Gastroesophageal sphincter (tissue), 4 donors: ENCODE measurements around the gene CRTAP. TPM values are rescaled to one million over a fixed set of nuclear protein-coding genes. Genes with fewer than 3 reads are reported as not detected.

Experiments used
- ATAC-seq: fragments of 150-250 bp; one replicate; pipeline ENCODE4 v1.9.1; 2016; ENCODE audit warnings: mild to moderate bottlenecking, moderate library complexity
- H3K27ac ChIP-seq, 4 donors: fragments of 200-600 bp; sonication (generic) in 3 of 4; 1 replicate in 3 of 4; 2 replicates in 1 of 4; pipeline ENCODE4 v1.5.1; 2016 to 2019
- H3K27me3 ChIP-seq: fragments of 200-600 bp; sonication (generic); one replicate; pipeline ENCODE4 v1.5.1; 2019
- H3K36me3 ChIP-seq, 2 donors: fragments of 200-600 bp; sonication (generic); one replicate each; pipeline ENCODE4 v1.5.1; 2019; ENCODE audit warnings: control low read depth in 1 of 2
- H3K4me1 ChIP-seq, 3 donors: fragments of 200-600 bp; sonication (generic); 1 replicate in 2 of 3; 2 replicates in 1 of 3; pipeline ENCODE4 v1.5.1; 2016 to 2019; ENCODE audit warnings: control low read depth in 2 of 3
- H3K4me3 ChIP-seq, 2 donors: fragments of 200-600 bp; sonication (generic); one replicate each; pipeline ENCODE4 v1.5.1; 2019; ENCODE audit warnings: mild to moderate bottlenecking in 1 of 2, moderate library complexity in 1 of 2
- H3K9me3 ChIP-seq, 3 donors: fragments of 200-600 bp; sonication (generic); one replicate each; pipeline ENCODE4 v1.5.1; 2017 to 2019; ENCODE audit warnings: control low read depth in 2 of 3
- CTCF ChIP-seq, 4 experiments: fragments of 200-600 bp in 2 of 4; fragments of 450-650 bp in 2 of 4; sonication (generic) in 1 of 4; IDR thresholded peaks; one replicate each; pipeline ENCODE4 v1.5.1; 2017 to 2019; ENCODE audit warnings: antibody characterized with exemption in 4 of 4, mild to moderate bottlenecking in 2 of 4, moderate library complexity in 2 of 4
- EP300 ChIP-seq: sonication (generic); formaldehyde crosslinking; IDR thresholded peaks from one replicate; pipeline ENCODE4 v1.6.1; 2017; ENCODE audit warnings: antibody characterized with exemption, mild to moderate bottlenecking
- POLR2A ChIP-seq, 2 donors: fragments of 450-650 bp; IDR thresholded peaks; one replicate each; pipeline ENCODE4 v1.6.1; 2017; ENCODE audit warnings: antibody characterized with exemption in 2 of 2, mild to moderate bottlenecking in 2 of 2, moderate library complexity in 1 of 2
- POLR2AphosphoS5 ChIP-seq: sonication (generic); formaldehyde crosslinking; IDR thresholded peaks from one replicate; pipeline ENCODE4 v1.6.1; 2017; ENCODE audit warnings: antibody characterized with exemption
- WGBS, 2 donors: methylation state at CpG; one replicate each; pipeline ENCODE4 v1.1.5; 2018; ENCODE audit warnings: low coverage in 1 of 2; 5-methylcytosine and 5-hydroxymethylcytosine counted together
- total RNA-seq, 4 donors: library from RNA; depleted of rRNA; stranded (reverse); fragments of >200 nt; gene quantifications; one replicate each; pipeline ENCODE4 v1.1.0, GENCODE V29; 2016

The CRTAP gene
- total RNA-seq, 4 donors from 2014 or later = 189 to 358 (median 292) TPM

DNA sequence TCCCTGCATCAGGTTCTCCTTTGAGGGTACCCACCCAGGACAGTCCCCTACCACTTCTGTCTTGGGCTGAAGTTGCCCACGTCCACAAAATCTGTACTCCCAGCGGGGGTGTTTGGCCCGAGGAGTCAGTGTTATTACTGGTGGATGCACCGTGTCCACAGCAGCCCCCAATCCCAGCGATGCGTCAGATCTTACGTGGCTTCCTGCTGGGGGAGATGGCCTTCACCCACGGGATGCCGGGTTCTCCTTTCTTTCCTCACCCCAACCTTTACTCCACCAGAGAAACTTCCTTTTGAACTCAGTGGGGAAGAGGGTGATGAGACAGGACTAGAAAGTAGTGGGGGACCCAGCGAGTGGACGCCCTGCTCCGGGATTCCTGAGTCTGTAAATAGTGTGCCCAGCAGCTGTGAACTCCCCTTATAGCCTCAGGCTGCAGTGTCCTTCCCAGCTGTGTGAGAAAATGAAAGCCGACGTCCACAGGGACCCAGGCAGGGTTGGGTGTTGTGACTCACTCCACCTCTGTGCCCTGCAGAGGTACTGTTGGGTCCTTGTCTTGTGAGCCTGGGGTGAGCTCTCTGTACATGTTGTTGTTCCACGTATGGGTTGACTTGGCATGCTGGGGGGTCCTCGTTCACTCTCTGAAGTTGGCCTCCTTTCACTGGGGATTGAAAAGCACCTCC is 31.5 kb downstream of the CRTAP start:
- no peak for ATAC-seq
- H3K4me3 ChIP-seq = no peak overlapping the region
- H3K4me1 ChIP-seq = peaks cover 0 to 14% (median 0%) of the 10 kb centered on the region in 3 donors
- TF ChIP-seq POLR2AphosphoS5 = no peak
- H3K27ac ChIP-seq = no peak overlapping the region
- H3K27me3 ChIP-seq = no peaks in the 10 kb centered on the region
- H3K36me3 ChIP-seq = peaks cover 0 to 60% of the 10 kb centered on the region in 2 donors
- no peaks in the 10 kb centered on the region for H3K9me3 ChIP-seq
- WGBS, 2 donors = 60 to 100% methylated on average over 1 of the region's 16 CpGs

GRCh38 chr3:33145901-33146580 is 32.2 kb downstream of the CRTAP start:
- H3K4me1 ChIP-seq = peaks cover 0 to 14% (median 0%) of the 10 kb centered on the region in 3 donors
- no peak for ATAC-seq
- no peaks in the 10 kb centered on the region for H3K9me3 ChIP-seq
- H3K27me3 ChIP-seq = no peaks in the 10 kb centered on the region
- H3K27ac ChIP-seq = peak overlapping the region in 1 of 4 donors; percentile 21
- WGBS, 2 donors = 82 to 92% methylated on average over 3 to 6 of the region's 9 CpGs
- no peak for TF ChIP-seq EP300
- no peak for TF ChIP-seq POLR2AphosphoS5
- TF ChIP-seq CTCF (IDR thresholded peaks at IDR 0.05) = no peak
- TF ChIP-seq POLR2A (IDR thresholded peaks at IDR 0.05) = no peak
- no peak overlapping the region for H3K4me3 ChIP-seq
- peaks cover 0 to 53% of the 10 kb centered on the region in 2 donors for H3K36me3 ChIP-seq

- 55 to 60% methylated on average over 8 of the region's 8 CpGs for WGBS, 2 donors
- Histone ChIP-seq H3K9me3 (no peaks in the 10 kb centered on the region), H3K27ac (peak overlapping the region in 1 of 4 donors; percentile 21), H3K4me1 (peaks cover 0 to 14% (median 0%) of the 10 kb centered on the region in 3 donors), H3K4me3 (no peak overlapping the region), H3K27me3 (no peaks in the 10 kb centered on the region), H3K36me3 (peaks cover 0 to 44% of the 10 kb centered on the region in 2 donors)
- no peak for ATAC-seq
- TF ChIP-seq CTCF (IDR thresholded peaks at IDR 0.05) (peak in 2 of 4 experiments; percentile 3 to 4), POLR2A (IDR thresholded peaks at IDR 0.05) (no peak)
Observed at GRCh38 chr3:33146791-33147445, 33.1 kb downstream of the CRTAP start.

GRCh38 chr3:33149342-33149741 is 35.5 kb downstream of the CRTAP start:
- Histone ChIP-seq H3K4me3 (no peak overlapping the region), H3K27me3 (no peaks in the 10 kb centered on the region), H3K4me1 (peaks cover 0 to 14% (median 0%) of the 10 kb centered on the region in 3 donors), H3K9me3 (no peaks in the 10 kb centered on the region), H3K36me3 (peaks cover 0 to 20% of the 10 kb centered on the region in 2 donors), H3K27ac (no peak overlapping the region)
- 73% methylated on average over 1 of the region's 6 CpGs; no CpG with 5 or more reads in 1 of the 2 donors for WGBS, 2 donors
- ATAC-seq = peak; percentile 19
- no peak for TF ChIP-seq POLR2AphosphoS5
- no peak for TF ChIP-seq POLR2A (IDR thresholded peaks at IDR 0.05)

GRCh38 chr3:33152363-33153360 is 38.8 kb downstream of the CRTAP start:
- Histone ChIP-seq H3K27ac (no peak overlapping the region), H3K36me3 (no peaks in the 10 kb centered on the region), H3K4me3 (no peak overlapping the region), H3K27me3 (no peaks in the 10 kb centered on the region), H3K4me1 (peaks cover 0 to 5% (median 0%) of the 10 kb centered on the region in 3 donors), H3K9me3 (no peaks in the 10 kb centered on the region)
- WGBS, 2 donors = 66 to 100% methylated on average over 2 to 9 of the region's 19 CpGs
- TF ChIP-seq CTCF (IDR thresholded peaks at IDR 0.05) = no peak
- TF ChIP-seq EP300 = no peak
- no peak for TF ChIP-seq POLR2A (IDR thresholded peaks at IDR 0.05)
- no peak for TF ChIP-seq POLR2AphosphoS5
- ATAC-seq = no peak
